GM23338 (cell line): ENCODE results near the gene TMEM182. TPM values are rescaled to one million over a fixed set of nuclear protein-coding genes. Genes with fewer than 3 reads are reported as not detected.

Experiments used
- CREB1 ChIP-seq: fragments of 250-450 bp; sonication (Bioruptor Pico); IDR thresholded peaks from 2 replicates; pipeline ENCODE4 v1.5.0; 2020; ENCODE audit warnings: low read depth, mild to moderate bottlenecking, moderate library complexity
- EZH2 ChIP-seq: fragments of 200-600 bp; sonication (generic); IDR thresholded peaks from one replicate; pipeline ENCODE4 v1.8.0; 2017; ENCODE audit warnings: antibody characterized with exemption, mild to moderate bottlenecking, low read depth; ENCODE audit not compliant: unreplicated experiment
- NANOG ChIP-seq: IDR thresholded peaks from 2 replicates; pipeline ENCODE4 v1.6.1; 2016; ENCODE audit warnings: antibody characterized with exemption, borderline replicate concordance
- polyA plus RNA-seq: library from polyadenylated mRNA; unstranded; fragments of >200 nt; fragmentation: Nextera tagmentation; extraction: Ambion mirVana; gene quantifications from 2 replicates; pipeline ENCODE4 v1.2.1, GENCODE V29; 2016
- total RNA-seq: library from RNA; depleted of rRNA; stranded (reverse); fragments of >200 nt; shearing (Covaris generic); gene quantifications from 2 replicates; pipeline ENCODE4 v1.2.3, GENCODE V29; 2014
- TF ChIP-seq, protein P1 (sequence below): fragments of 250-450 bp; sonication (Bioruptor Pico); IDR thresholded peaks from 2 replicates; pipeline ENCODE4 v1.5.0; 2020; ENCODE audit warnings: mild to moderate bottlenecking, moderate library complexity
- TF ChIP-seq, protein P2 (sequence below), 2 experiments: fragments of 200-600 bp in 1 of 2; sonication (generic) in 1 of 2; conservative IDR thresholded peaks; 2 replicates each; pipeline versions ENCODE4 v1.5.1 to v1.6.1; 2016 to 2017; ENCODE audit warnings: antibody characterized with exemption in 2 of 2, low read depth in 2 of 2, mild to moderate bottlenecking in 2 of 2, moderate library complexity in 1 of 2

TMEM182 gene
- total and polyA plus RNA-seq, 2 experiments from 2014 or later, result 5.2 to 7.2 TPM

DNA sequence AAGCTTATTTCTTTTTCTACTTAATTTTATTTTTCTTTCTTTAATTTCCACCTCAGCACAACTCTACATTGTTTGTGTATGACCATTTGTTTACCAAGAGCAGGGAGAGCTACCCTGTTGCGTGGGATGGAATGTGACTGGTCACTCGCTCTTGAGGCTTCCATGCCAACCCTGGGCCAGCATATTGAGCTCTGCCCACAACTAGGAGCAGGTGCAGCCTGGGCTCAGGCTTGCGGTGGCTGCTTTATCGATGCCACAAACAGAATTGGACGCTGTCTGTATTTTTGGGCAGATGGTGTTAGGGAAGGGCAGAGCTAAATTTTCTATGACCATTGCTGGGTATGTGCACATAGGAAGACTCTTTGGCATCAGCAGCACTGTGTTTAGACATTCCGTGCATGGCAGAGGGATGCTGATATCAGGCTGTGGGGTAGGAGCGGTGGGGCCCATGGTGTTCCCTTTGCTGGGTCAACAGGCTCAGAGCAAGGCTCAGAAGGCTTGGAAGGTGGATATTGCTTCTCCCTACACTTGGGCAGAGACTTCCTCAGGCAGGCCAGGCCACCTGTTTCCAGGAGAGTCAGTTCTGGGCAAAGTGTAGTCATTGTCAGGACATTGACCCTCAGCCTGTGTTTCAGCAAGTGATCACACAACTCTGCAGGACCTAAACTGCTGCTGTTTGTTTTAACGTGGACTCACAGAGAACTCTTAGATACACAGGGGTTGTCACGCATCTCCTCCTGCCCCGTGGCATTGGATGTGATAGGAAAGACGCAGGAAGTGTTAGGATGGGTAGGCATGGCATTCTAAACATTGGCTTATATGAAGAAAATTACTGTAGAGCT lies 40.2 kb downstream of the TMEM182 start (continued):
- TF ChIP-seq, protein P1, sequence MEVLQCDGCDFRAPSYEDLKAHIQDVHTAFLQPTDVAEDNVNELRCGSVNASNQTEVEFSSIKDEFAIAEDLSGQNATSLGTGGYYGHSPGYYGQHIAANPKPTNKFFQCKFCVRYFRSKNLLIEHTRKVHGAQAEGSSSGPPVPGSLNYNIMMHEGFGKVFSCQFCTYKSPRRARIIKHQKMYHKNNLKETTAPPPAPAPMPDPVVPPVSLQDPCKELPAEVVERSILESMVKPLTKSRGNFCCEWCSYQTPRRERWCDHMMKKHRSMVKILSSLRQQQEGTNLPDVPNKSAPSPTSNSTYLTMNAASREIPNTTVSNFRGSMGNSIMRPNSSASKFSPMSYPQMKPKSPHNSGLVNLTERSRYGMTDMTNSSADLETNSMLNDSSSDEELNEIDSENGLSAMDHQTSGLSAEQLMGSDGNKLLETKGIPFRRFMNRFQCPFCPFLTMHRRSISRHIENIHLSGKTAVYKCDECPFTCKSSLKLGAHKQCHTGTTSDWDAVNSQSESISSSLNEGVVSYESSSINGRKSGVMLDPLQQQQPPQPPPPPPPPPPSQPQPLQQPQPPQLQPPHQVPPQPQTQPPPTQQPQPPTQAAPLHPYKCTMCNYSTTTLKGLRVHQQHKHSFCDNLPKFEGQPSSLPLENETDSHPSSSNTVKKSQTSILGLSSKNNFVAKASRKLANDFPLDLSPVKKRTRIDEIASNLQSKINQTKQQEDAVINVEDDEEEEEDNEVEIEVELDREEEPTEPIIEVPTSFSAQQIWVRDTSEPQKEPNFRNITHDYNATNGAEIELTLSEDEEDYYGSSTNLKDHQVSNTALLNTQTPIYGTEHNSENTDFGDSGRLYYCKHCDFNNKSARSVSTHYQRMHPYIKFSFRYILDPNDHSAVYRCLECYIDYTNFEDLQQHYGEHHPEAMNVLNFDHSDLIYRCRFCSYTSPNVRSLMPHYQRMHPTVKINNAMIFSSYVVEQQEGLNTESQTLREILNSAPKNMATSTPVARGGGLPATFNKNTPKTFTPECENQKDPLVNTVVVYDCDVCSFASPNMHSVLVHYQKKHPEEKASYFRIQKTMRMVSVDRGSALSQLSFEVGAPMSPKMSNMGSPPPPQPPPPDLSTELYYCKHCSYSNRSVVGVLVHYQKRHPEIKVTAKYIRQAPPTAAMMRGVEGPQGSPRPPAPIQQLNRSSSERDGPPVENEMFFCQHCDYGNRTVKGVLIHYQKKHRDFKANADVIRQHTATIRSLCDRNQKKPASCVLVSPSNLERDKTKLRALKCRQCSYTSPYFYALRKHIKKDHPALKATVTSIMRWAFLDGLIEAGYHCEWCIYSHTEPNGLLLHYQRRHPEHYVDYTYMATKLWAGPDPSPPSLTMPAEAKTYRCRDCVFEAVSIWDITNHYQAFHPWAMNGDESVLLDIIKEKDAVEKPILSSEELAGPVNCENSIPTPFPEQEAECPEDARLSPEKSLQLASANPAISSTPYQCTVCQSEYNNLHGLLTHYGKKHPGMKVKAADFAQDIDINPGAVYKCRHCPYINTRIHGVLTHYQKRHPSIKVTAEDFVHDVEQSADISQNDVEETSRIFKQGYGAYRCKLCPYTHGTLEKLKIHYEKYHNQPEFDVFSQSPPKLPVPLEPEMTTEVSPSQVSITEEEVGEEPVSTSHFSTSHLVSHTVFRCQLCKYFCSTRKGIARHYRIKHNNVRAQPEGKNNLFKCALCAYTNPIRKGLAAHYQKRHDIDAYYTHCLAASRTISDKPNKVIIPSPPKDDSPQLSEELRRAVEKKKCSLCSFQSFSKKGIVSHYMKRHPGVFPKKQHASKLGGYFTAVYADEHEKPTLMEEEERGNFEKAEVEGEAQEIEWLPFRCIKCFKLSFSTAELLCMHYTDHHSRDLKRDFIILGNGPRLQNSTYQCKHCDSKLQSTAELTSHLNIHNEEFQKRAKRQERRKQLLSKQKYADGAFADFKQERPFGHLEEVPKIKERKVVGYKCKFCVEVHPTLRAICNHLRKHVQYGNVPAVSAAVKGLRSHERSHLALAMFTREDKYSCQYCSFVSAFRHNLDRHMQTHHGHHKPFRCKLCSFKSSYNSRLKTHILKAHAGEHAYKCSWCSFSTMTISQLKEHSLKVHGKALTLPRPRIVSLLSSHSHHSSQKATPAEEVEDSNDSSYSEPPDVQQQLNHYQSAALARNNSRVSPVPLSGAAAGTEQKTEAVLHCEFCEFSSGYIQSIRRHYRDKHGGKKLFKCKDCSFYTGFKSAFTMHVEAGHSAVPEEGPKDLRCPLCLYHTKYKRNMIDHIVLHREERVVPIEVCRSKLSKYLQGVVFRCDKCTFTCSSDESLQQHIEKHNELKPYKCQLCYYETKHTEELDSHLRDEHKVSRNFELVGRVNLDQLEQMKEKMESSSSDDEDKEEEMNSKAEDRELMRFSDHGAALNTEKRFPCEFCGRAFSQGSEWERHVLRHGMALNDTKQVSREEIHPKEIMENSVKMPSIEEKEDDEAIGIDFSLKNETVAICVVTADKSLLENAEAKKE (CRISPR knock-in tag), result no peak
- TF ChIP-seq NANOG, result no peak
- TF ChIP-seq CREB1 (CRISPR knock-in tag), result no peak
- TF ChIP-seq, protein P2, sequence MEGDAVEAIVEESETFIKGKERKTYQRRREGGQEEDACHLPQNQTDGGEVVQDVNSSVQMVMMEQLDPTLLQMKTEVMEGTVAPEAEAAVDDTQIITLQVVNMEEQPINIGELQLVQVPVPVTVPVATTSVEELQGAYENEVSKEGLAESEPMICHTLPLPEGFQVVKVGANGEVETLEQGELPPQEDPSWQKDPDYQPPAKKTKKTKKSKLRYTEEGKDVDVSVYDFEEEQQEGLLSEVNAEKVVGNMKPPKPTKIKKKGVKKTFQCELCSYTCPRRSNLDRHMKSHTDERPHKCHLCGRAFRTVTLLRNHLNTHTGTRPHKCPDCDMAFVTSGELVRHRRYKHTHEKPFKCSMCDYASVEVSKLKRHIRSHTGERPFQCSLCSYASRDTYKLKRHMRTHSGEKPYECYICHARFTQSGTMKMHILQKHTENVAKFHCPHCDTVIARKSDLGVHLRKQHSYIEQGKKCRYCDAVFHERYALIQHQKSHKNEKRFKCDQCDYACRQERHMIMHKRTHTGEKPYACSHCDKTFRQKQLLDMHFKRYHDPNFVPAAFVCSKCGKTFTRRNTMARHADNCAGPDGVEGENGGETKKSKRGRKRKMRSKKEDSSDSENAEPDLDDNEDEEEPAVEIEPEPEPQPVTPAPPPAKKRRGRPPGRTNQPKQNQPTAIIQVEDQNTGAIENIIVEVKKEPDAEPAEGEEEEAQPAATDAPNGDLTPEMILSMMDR (conservative IDR thresholded peaks at IDR 0.05; ENCODE audit: low read depth in 2 of 2), result no peak
- TF ChIP-seq EZH2, result no peak
